HG02870 (cell line): ENCODE results near the gene GNAI3.
A peak's percentile ranks its signal among the peaks of the same experiment; 100 is the strongest.
"Not testable (repeated sequence)": the region's sequence is repeated elsewhere in the genome, so short reads cannot be mapped to it uniquely, and the experiment has no call there.

Experiments
- ATAC-seq: cut with Tn5 transposase; IDR thresholded peaks from one replicate; pipeline ENCODE4 v1.9.1; 2021; ENCODE audit warnings: mild to moderate bottlenecking, moderate library complexity; ENCODE audit not compliant: unreplicated experiment

GNAI3 gene

DNA sequence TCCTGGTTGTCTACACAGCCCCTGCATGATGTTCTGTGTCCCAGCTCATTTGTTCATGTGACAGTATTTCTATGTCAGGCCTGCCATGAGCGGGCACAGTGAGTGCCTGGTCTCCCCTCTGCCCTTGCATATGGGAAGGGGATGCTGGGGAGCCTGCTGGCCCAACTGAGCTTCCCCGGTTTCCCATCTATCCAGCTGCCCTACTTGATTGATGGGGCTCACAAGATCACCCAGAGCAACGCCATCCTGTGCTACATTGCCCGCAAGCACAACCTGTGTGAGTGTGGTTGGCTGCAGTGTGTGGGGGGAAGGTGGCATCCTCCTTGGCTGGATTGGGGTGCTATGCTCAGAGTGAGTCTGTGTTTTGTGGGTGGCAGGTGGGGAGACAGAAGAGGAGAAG, 109.0 kb downstream of the GNAI3 start:
- ATAC-seq: no peak

GRCh38 chr1:109657970-109658369, 109.6 kb downstream of the GNAI3 start:
- no peak for ATAC-seq

DNA sequence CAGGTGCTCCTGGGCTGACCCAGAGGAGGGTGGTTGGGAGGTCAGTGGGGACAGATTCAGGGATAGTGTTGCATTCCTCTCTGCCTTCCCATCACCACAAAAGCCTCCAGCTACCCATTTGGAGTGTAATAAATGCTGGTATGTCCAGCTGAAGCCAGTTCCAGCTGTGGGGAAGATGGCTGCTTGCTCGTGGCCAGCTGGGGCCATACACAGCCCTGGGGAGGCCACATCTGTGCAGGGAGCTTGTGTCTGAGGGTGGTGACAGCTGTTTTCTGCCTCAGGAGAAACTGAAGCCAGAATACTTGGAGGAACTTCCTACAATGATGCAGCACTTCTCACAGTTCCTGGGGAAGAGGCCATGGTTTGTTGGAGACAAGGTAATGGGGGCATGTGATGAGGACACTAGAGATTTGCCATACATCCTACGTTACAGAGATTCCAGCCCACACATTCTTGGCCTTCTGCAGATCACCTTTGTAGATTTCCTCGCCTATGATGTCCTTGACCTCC, 110.2 kb downstream of the GNAI3 start:
- ATAC-seq: no peak

- no peak for ATAC-seq
These were observed 110.7 kb downstream of the GNAI3 start for GRCh38 chr1:109659145-109659544.

GRCh38 chr1:109659997-109660690, 111.7 kb downstream of the GNAI3 start:
- no peak for ATAC-seq

- ATAC-seq: not testable (repeated sequence)
These were observed 112.2 kb downstream of the GNAI3 start for GRCh38 chr1:109660691-109661026.

DNA sequence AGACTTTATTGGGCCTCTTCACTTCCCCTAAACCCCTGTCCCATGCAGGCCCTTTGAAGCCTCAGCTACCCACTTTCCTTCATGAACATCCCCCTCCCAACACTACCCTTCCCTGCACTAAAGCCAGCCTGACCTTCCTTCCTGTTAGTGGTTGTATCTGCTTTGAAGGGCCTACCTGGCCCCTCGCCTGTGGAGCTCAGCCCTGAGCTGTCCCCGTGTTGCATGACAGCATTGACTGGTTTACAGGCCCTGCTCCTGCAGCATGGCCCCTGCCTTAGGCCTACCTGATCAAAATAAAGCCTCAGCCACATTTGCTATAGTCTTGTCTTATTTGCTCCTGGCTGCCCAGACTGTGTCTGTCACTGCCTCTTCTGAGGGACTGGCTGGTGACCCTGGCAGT, 113.0 kb downstream of the GNAI3 start:
- ATAC-seq: no peak

DNA sequence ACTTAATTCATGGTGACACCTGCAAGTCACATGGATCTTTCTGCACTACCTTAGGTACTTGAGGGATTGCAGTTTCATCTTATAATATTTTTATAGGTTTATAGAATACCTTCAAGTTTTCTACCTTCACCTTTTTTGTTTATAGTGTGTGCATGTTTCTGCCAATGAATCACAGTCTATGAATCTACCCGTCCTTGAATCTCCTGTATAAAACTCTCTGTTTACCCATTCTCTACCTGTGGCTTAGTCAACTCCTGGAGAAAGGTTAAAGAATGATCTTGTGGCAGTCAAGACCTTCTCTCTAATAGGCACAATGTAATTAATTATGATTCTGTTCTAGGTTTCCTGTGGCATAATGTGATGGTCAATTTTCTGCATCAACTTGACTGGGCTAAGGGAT, 116.3 kb downstream of the GNAI3 start:
- ATAC-seq: no peak

- peak; percentile 99 for ATAC-seq
These were observed 119.2 kb downstream of the GNAI3 start, which contains the start of gene GSTM2 for GRCh38 chr1:109667452-109668122. Gene GSTM2 (plus strand): TSS chr1:109668057. CDS start chr1:109668116, 59 bp downstream.
